ENCODE results near the gene CACNA1B.

The CACNA1B gene

GRCh38 chr9:137913771-137914767 is 36.5 kb downstream of the CACNA1B start:
- Histone ChIP-seq H3K27me3 (ENCODE audit: insufficient read depth, low read depth, severe bottlenecking) (no peaks in the 10 kb centered on the region), H3K36me3 (peaks cover 35% of the 10 kb centered on the region), H3K9me3 (ENCODE audit: severe bottlenecking) (no peaks in the 10 kb centered on the region), H3K27ac (no peak overlapping the region), H3K4me3 (ENCODE audit: low read depth, low read length) (no peak overlapping the region)
- no peak for DNase-seq
- no peak for TF ChIP-seq CTCF (IDR thresholded peaks at IDR 0.05; ENCODE audit: low read depth, low read length)

- Histone ChIP-seq H3K36me3 (peaks cover 49% of the 10 kb centered on the region), H3K27me3 (ENCODE audit: insufficient read depth, low read depth, severe bottlenecking) (no peaks in the 10 kb centered on the region), H3K4me3 (ENCODE audit: low read depth, low read length) (no peak overlapping the region), H3K9me3 (ENCODE audit: severe bottlenecking) (no peaks in the 10 kb centered on the region), H3K27ac (no peak overlapping the region)
- no peak for TF ChIP-seq CTCF (IDR thresholded peaks at IDR 0.05; ENCODE audit: low read depth, low read length)
- DNase-seq: no peak
Observed at GRCh38 chr9:137916540-137916939, 39.0 kb downstream of the CACNA1B start.

GRCh38 chr9:137917116-137917515 is 39.5 kb downstream of the CACNA1B start:
- DNase-seq: no peak
- Histone ChIP-seq H3K36me3 (peaks cover 49% of the 10 kb centered on the region), H3K27ac (no peak overlapping the region), H3K4me3 (ENCODE audit: low read depth, low read length) (no peak overlapping the region), H3K9me3 (ENCODE audit: severe bottlenecking) (no peaks in the 10 kb centered on the region), H3K27me3 (ENCODE audit: insufficient read depth, low read depth, severe bottlenecking) (no peaks in the 10 kb centered on the region)
- no peak for TF ChIP-seq CTCF (IDR thresholded peaks at IDR 0.05; ENCODE audit: low read depth, low read length)

GRCh38 chr9:137917795-137918194 is 40.2 kb downstream of the CACNA1B start:
- DNase-seq: no peak
- H3K9me3 ChIP-seq (ENCODE audit: severe bottlenecking): no peaks in the 10 kb centered on the region
- no peak overlapping the region for H3K4me3 ChIP-seq (ENCODE audit: low read depth, low read length)
- peaks cover 51% of the 10 kb centered on the region for H3K36me3 ChIP-seq
- TF ChIP-seq CTCF (IDR thresholded peaks at IDR 0.05; ENCODE audit: low read depth, low read length): no peak
- no peaks in the 10 kb centered on the region for H3K27me3 ChIP-seq (ENCODE audit: insufficient read depth, low read depth, severe bottlenecking)
- no peak overlapping the region for H3K27ac ChIP-seq

GRCh38 chr9:137918331-137919094 is 40.9 kb downstream of the CACNA1B start:
- Histone ChIP-seq H3K4me3 (ENCODE audit: low read depth, low read length) (no peak overlapping the region), H3K9me3 (ENCODE audit: severe bottlenecking) (no peaks in the 10 kb centered on the region), H3K36me3 (peaks cover 49% of the 10 kb centered on the region), H3K27ac (no peak overlapping the region; the same call in 1 of the 2 replicates), H3K27me3 (ENCODE audit: insufficient read depth, low read depth, severe bottlenecking) (no peaks in the 10 kb centered on the region)
- no peak for TF ChIP-seq CTCF (IDR thresholded peaks at IDR 0.05; ENCODE audit: low read depth, low read length)
- DNase-seq: no peak
